A673 (cell line): ENCODE measurements around the gene HSPD1.

Experiments
- EZH2 ChIP-seq: fragments of 200-600 bp; sonication (generic); IDR thresholded peaks from 2 replicates; pipeline ENCODE4 v1.6.1; 2017; ENCODE audit warnings: borderline replicate concordance, low read depth, mild to moderate bottlenecking, mixed read lengths, antibody characterized with exemption, low read length; ENCODE audit not compliant: poor library complexity, severe bottlenecking
- TF ChIP-seq, protein P1 (sequence below): fragments of 300-800, 200-600 bp; sonication (generic); conservative IDR thresholded peaks from 2 replicates; pipeline ENCODE4 v1.5.1; 2017; ENCODE audit warnings: low read depth, mild to moderate bottlenecking, antibody characterized with exemption, low read length, moderate library complexity, mixed read lengths

DNA sequence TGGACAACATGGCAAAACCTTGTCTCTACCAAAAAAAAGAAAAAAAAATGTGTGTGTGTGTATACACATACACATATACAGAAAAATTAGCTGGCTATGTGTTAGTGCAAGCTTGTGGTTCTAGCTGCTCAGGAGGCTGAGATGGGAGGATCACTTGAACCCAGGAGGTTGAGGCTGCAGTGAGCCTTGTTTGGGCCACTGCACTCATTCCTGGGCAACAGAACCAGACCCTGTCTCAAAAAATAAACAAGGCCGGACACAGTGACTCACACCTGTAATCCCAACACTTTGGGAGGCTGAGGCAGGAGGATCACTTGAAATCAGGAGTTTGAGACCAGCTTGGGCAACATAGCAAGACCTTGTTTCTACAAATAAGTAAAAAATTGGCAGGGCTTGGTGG lies 44.2 kb downstream of the HSPD1 start:
- TF ChIP-seq, protein P1, sequence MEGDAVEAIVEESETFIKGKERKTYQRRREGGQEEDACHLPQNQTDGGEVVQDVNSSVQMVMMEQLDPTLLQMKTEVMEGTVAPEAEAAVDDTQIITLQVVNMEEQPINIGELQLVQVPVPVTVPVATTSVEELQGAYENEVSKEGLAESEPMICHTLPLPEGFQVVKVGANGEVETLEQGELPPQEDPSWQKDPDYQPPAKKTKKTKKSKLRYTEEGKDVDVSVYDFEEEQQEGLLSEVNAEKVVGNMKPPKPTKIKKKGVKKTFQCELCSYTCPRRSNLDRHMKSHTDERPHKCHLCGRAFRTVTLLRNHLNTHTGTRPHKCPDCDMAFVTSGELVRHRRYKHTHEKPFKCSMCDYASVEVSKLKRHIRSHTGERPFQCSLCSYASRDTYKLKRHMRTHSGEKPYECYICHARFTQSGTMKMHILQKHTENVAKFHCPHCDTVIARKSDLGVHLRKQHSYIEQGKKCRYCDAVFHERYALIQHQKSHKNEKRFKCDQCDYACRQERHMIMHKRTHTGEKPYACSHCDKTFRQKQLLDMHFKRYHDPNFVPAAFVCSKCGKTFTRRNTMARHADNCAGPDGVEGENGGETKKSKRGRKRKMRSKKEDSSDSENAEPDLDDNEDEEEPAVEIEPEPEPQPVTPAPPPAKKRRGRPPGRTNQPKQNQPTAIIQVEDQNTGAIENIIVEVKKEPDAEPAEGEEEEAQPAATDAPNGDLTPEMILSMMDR, result no peak
- TF ChIP-seq EZH2, result no peak
